K562 (cell line): ENCODE data around the gene WDR54. TPM values are rescaled to one million over a fixed set of nuclear protein-coding genes. Genes with fewer than 3 reads are reported as not detected.

Experiments
- ATF7 ChIP-seq: fragments of 450-650 bp; IDR thresholded peaks from 2 replicates; pipeline ENCODE4 v1.7.1; 2014; ENCODE audit warnings: mild to moderate bottlenecking, moderate library complexity
- BRCA1 ChIP-seq, 2 experiments: fragments of 450-650 bp in 1 of 2; sonication (generic) in 1 of 2; formaldehyde crosslinking in 1 of 2; IDR thresholded peaks; 2 replicates each; pipeline versions ENCODE4 v1.5.0 to v1.6.1; 2017 to 2020; ENCODE audit warnings: mild to moderate bottlenecking in 1 of 2, missing genetic modification reagents in 1 of 2
- BRF1 ChIP-seq: IDR thresholded peaks from 3 replicates; pipeline ENCODE4 v1.6.1; 2011; ENCODE audit warnings: borderline replicate concordance, mild to moderate bottlenecking; ENCODE audit not compliant: insufficient read length; ENCODE audit errors: extremely low read depth
- EHMT2 ChIP-seq: fragments of 450-650 bp; IDR thresholded peaks from 2 replicates; pipeline ENCODE4 v1.6.1; 2018; ENCODE audit warnings: antibody characterized with exemption
- GATAD2A ChIP-seq: fragments of 450-650 bp; IDR thresholded peaks from 2 replicates; pipeline ENCODE4 v1.6.1; 2017
- NCOA1 ChIP-seq: fragments of 450-650 bp; IDR thresholded peaks from 2 replicates; pipeline ENCODE4 v1.6.1; 2016; ENCODE audit warnings: low read depth
- NR4A1 ChIP-seq, 2 experiments: fragments of 250-450 bp in 1 of 2; fragments of 450-650 bp in 1 of 2; sonication (Bioruptor Pico) in 1 of 2; IDR thresholded peaks; 2 replicates each; pipeline versions ENCODE4 v1.4.0 to v1.6.1; 2016 to 2020; ENCODE audit warnings: mild to moderate bottlenecking in 2 of 2, missing compliant biosample characterization in 1 of 2, missing genetic modification characterization in 1 of 2, moderate library complexity in 1 of 2
- PTRF ChIP-seq: fragments of 450-650 bp; IDR thresholded peaks from 2 replicates; pipeline ENCODE4 v1.6.1; 2016; ENCODE audit warnings: mild to moderate bottlenecking, missing genetic modification characterization, missing compliant biosample characterization
- PYGO2 ChIP-seq: fragments of 450-650 bp; IDR thresholded peaks from 2 replicates; pipeline ENCODE4 v1.6.1; 2016; ENCODE audit warnings: mild to moderate bottlenecking, missing genetic modification characterization, moderate library complexity, missing compliant biosample characterization
- SRSF1 ChIP-seq: fragments of 200-400 bp; formaldehyde crosslinking; IDR thresholded peaks from 2 replicates; pipeline ENCODE4 v1.6.1; 2017; ENCODE audit warnings: mild to moderate bottlenecking, low read depth, low read length, moderate library complexity
- U2AF1 ChIP-seq: fragments of 200-400 bp; formaldehyde crosslinking; optimal IDR thresholded peaks from 2 replicates; pipeline ENCODE3; 2017; ENCODE audit warnings: mild to moderate bottlenecking, low read depth, low read length, moderate library complexity
- U2AF2 ChIP-seq: fragments of 200-400 bp; formaldehyde crosslinking; optimal IDR thresholded peaks from 2 replicates; pipeline ENCODE3; 2017; ENCODE audit warnings: low read depth, mild to moderate bottlenecking, low read length
- USF2 ChIP-seq: sonication (generic); formaldehyde crosslinking; IDR thresholded peaks from 2 replicates; pipeline ENCODE4 v1.5.0; 2020; ENCODE audit warnings: missing genetic modification reagents
- ZFP1 ChIP-seq: fragments of 450-650 bp; formaldehyde crosslinking; IDR thresholded peaks from 2 replicates; pipeline ENCODE4 v1.4.0; 2020; ENCODE audit warnings: mild to moderate bottlenecking, mixed read lengths
- ZNF274 ChIP-seq: IDR thresholded peaks from 2 replicates; pipeline ENCODE4 v1.6.1; 2011; ENCODE audit warnings: low read depth, mild to moderate bottlenecking, low read length, moderate library complexity, borderline replicate concordance
- ZNF511 ChIP-seq: sonication (generic); formaldehyde crosslinking; IDR thresholded peaks from 2 replicates; pipeline ENCODE4 v1.8.0; 2022; ENCODE audit warnings: mild to moderate bottlenecking, missing genetic modification reagents
- polyA plus RNA-seq, 8 experiments: library from polyadenylated mRNA; depleted of rRNA in 4 of 8; stranded (reverse) in 5 of 8; unstranded in 3 of 8; fragments of >200 nt; fragmentation: Nextera tagmentation in 2 of 8; fragmentation: Illumina TruSeq in 1 of 8; extraction: Ambion mirVana in 2 of 8; extraction: Trizol in 1 of 8; gene quantifications; 2 replicates each; pipeline versions ENCODE4 v1.2.1 to v1.2.3, GENCODE V29; 2011 to 2014; ENCODE audit warnings: inconsistent platforms in 1 of 8, missing spikeins in 1 of 8
- total RNA-seq, 7 experiments: library from RNA; depleted of rRNA in 6 of 7; stranded (reverse); fragments of >200 nt in 6 of 7; fragmentation: Illumina TruSeq in 2 of 7; extraction: Trizol in 2 of 7; gene quantifications; 2 replicates each; pipeline versions ENCODE4 v1.2.1 to v1.2.3, GENCODE V29; 2011 to 2021; ENCODE audit warnings: low replicate concordance in 1 of 7
- TF ChIP-seq, protein P1 (sequence below): sonication (generic); formaldehyde crosslinking; IDR thresholded peaks from 2 replicates; pipeline ENCODE4 v1.8.1; 2023; ENCODE audit warnings: mild to moderate bottlenecking, missing genetic modification reagents
- TF ChIP-seq, protein P2 (sequence below), 2 experiments: fragments of 450-650 bp; IDR thresholded peaks; 2 replicates each; pipeline ENCODE4 v1.6.1; 2018; ENCODE audit warnings: mild to moderate bottlenecking in 2 of 2, low read depth in 1 of 2; ENCODE audit not compliant: partially characterized antibody in 2 of 2

The WDR54 gene
- total and polyA plus RNA-seq, 9 of the 15 experiments (the other 6 are each of a cell fraction or from before 2014, with no cell fraction given): 5.2 to 15.2 (median 7.4) TPM

DNA sequence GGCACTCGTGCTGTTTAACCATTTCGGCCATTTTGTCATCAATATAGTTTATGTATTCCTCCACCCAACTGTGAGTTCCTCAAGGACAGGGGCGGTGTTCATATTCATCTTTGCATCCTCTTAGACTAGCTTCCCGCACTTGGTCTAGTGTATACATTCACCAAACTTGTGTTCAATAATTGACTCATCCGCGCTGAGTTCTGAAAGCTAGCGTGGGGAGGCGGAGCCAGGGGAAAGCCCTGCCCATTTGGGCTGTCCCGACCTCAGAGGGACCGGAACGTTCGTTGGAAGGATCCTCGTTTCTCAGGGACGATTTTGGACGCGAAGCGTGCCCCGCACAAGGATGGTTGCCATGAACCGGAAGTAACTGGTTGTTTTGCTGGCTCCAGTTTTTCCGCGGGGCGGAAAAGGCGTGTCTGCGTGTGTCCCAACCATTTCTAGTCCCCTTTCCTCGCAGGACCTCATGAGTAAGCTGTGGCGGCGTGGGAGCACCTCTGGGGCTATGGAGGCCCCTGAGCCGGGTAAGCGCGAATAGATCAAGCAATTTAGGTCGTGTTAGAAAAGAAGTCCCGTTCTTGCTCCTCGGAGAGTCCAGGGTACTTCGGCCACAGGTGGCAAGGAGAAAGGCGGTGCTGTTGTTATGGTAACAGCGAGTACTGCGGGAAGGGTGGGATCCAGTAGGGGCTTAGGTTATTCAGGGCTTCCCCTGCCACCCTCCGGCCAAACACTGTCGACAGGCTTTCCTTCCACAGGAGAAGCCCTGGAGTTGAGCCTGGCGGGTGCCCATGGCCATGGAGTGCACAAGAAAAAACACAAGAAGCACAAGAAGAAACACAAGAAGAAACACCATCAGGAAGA, 33.4 kb downstream of the WDR54 start, which contains the start of gene INO80B (continued):
- TF ChIP-seq, protein P1, sequence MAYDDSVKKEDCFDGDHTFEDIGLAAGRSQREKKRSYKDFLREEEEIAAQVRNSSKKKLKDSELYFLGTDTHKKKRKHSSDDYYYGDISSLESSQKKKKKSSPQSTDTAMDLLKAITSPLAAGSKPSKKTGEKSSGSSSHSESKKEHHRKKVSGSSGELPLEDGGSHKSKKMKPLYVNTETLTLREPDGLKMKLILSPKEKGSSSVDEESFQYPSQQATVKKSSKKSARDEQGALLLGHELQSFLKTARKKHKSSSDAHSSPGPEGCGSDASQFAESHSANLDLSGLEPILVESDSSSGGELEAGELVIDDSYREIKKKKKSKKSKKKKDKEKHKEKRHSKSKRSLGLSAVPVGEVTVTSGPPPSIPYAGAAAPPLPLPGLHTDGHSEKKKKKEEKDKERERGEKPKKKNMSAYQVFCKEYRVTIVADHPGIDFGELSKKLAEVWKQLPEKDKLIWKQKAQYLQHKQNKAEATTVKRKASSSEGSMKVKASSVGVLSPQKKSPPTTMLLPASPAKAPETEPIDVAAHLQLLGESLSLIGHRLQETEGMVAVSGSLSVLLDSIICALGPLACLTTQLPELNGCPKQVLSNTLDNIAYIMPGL (CRISPR knock-in tag): no peak; the same call in 1 of the 2 replicates
- TF ChIP-seq, protein P2, sequence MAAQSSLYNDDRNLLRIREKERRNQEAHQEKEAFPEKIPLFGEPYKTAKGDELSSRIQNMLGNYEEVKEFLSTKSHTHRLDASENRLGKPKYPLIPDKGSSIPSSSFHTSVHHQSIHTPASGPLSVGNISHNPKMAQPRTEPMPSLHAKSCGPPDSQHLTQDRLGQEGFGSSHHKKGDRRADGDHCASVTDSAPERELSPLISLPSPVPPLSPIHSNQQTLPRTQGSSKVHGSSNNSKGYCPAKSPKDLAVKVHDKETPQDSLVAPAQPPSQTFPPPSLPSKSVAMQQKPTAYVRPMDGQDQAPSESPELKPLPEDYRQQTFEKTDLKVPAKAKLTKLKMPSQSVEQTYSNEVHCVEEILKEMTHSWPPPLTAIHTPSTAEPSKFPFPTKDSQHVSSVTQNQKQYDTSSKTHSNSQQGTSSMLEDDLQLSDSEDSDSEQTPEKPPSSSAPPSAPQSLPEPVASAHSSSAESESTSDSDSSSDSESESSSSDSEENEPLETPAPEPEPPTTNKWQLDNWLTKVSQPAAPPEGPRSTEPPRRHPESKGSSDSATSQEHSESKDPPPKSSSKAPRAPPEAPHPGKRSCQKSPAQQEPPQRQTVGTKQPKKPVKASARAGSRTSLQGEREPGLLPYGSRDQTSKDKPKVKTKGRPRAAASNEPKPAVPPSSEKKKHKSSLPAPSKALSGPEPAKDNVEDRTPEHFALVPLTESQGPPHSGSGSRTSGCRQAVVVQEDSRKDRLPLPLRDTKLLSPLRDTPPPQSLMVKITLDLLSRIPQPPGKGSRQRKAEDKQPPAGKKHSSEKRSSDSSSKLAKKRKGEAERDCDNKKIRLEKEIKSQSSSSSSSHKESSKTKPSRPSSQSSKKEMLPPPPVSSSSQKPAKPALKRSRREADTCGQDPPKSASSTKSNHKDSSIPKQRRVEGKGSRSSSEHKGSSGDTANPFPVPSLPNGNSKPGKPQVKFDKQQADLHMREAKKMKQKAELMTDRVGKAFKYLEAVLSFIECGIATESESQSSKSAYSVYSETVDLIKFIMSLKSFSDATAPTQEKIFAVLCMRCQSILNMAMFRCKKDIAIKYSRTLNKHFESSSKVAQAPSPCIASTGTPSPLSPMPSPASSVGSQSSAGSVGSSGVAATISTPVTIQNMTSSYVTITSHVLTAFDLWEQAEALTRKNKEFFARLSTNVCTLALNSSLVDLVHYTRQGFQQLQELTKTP (IDR thresholded peaks at IDR 0.05; ENCODE audit: low read depth in 1 of 2, partially characterized antibody in 2 of 2): no peak
- no peak for TF ChIP-seq USF2 (CRISPR knock-in tag)
- peak; percentile 52; the same call in 1 of the 2 replicates for TF ChIP-seq ZNF511
- TF ChIP-seq EHMT2: no peak
- TF ChIP-seq U2AF1: no peak
- no peak for TF ChIP-seq NR4A1 (CRISPR knock-in tag; IDR thresholded peaks at IDR 0.05)
- 0 out of 2 replicates have a peak, but pooled peaks have one; percentile 30 for TF ChIP-seq NR4A1 (tag; IDR thresholded peaks at IDR 0.05)
- no peak for TF ChIP-seq PTRF (tag)
- no peak for TF ChIP-seq SRSF1
- TF ChIP-seq BRCA1 (IDR thresholded peaks at IDR 0.05): no peak
- no peak for TF ChIP-seq BRCA1 (CRISPR knock-in tag; IDR thresholded peaks at IDR 0.05)
- TF ChIP-seq U2AF2: no peak
- TF ChIP-seq NCOA1: peak; percentile 99
- no peak for TF ChIP-seq PYGO2 (tag)
- no peak for TF ChIP-seq BRF1
- TF ChIP-seq ZNF274: no peak
- TF ChIP-seq GATAD2A: no peak
- no peak for TF ChIP-seq ZFP1 (CRISPR knock-in tag)
- TF ChIP-seq ATF7: peak; percentile 90
